ENCODE data around the gene RPL15. TPM values are rescaled to one million over a fixed set of nuclear protein-coding genes. Genes with fewer than 3 reads are reported as not detected.
"Not testable (repeated sequence)": the region's sequence is repeated elsewhere in the genome, so short reads cannot be mapped to it uniquely, and the experiment has no call there.

Gene RPL15
- total RNA-seq, 1 donor from 2014 or later: 878 TPM

DNA sequence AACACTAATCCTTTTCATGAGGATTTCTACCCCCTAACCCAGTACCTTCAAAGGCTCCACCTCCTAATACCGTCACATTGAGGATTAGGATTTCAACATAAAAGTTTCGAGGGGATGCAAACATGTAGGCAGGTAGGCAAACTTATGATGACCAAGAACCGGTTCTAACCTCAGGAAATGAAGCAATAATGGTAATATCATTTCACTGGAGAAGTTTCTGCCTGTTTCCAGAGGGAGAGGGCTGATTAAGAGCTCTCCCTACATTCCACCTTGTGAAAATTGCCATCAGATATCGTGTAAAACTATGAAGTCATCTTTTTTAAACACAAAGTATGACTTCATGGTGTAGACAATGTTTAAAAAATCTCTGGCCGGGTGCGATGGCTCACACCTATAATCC is 31.7 kb upstream of the RPL15 start:
- no peak for DNase-seq
- intact Hi-C loops (cut with DNase I): no loop called here
- ATAC-seq (ENCODE audit: poor library complexity): no peak

DNA sequence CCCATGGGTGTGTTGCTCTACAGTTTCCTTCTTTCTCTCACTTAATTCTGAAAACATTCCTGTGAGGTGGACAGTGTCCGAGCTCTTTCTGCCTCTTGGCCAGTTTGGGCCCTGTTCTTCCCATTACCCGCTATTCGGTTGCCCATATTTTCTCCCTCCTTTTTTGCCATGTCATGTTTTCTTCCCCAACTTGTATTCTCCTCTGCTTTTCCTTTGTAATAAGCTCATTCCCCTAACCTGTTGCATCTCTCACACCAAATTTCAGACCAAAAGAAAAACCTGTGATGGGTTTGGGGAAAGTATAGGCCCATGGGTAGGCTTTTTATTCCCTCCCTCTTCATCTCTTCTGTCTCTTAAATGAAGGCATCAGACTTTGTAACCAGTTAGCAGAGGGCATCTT is 30.6 kb upstream of the RPL15 start:
- intact Hi-C loops (cut with DNase I): no loop called here
- ATAC-seq (ENCODE audit: poor library complexity): no peak
- DNase-seq: no peak

DNA sequence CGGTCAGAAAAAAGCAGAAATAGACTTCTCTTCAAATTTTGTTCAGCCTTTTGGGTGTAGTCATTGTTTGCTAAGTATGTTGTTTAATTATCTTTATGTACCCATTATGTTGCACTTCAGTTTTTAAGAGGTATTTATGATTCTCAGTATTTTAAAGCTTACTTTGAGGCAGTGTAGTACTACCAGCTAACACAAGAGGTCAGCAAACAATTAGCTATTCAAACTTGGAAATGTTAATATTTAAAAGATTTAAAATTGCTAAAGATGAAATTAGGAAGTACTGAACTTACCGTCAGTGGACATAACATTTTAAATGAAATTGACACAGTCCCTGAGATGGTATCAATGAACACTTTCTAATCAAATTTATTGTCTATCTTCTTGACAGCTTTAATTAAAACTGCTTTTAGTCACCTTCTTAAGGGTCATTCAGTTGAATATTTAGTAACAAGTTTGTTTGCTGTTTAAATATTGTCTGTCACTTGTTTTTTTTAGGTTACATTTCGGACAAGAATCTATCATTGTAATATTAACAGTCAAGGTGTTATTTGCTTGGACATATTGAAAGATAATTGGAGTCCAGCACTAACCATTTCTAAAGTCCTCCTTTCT is 28.2 kb upstream of the RPL15 start:
- intact Hi-C loops (cut with DNase I): no loop called here
- no peak for DNase-seq
- peak; percentile 46 for ATAC-seq (ENCODE audit: poor library complexity)

DNA sequence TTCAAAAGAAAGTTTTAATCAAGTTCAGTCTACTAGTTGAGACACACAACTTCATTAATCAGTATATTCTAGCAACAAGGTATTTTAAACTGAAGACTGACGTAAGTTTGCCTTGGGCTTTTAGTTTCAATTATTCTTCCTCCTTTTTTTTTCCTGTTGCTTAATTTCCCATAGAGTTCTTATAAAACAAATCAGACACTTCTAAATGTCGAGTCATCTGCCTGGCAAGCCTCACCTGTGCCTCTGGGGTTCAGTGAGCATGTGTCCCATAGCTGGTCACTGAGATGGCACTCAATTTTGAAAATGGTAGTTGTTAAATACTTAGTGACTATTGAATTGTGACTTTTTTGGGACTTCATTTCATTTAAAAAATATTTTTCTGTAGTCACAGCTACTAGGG is 27.5 kb upstream of the RPL15 start:
- intact Hi-C loops (cut with DNase I): no loop called here
- ATAC-seq (ENCODE audit: poor library complexity) (no peak), DNase-seq (no peak)

DNA sequence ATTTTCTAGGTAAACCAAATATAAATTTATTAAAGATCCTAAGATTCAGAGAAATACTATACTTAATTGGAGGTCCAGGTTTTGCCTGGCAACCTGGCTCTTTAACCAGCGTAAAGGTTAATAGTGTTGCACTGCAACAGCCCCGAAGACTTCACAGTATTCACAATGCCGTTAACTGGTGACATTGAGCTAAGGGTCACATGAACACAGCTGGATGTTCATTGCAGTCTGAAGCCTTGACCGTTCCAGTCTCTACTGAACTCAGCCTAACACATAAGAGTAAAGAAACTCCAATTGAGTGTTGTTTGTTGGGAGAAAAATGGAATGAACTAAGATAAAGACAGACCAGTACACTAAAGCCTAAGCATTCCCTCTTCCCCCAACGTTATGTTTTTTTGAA is 27.0 kb upstream of the RPL15 start:
- intact Hi-C loops (cut with DNase I): loop anchor here (5.0 kb wide), 1 partner anchor 787 kb away; no protein-coding TSS in a partner anchor
- DNase-seq (no peak), ATAC-seq (ENCODE audit: poor library complexity) (peak; percentile 46)

DNA sequence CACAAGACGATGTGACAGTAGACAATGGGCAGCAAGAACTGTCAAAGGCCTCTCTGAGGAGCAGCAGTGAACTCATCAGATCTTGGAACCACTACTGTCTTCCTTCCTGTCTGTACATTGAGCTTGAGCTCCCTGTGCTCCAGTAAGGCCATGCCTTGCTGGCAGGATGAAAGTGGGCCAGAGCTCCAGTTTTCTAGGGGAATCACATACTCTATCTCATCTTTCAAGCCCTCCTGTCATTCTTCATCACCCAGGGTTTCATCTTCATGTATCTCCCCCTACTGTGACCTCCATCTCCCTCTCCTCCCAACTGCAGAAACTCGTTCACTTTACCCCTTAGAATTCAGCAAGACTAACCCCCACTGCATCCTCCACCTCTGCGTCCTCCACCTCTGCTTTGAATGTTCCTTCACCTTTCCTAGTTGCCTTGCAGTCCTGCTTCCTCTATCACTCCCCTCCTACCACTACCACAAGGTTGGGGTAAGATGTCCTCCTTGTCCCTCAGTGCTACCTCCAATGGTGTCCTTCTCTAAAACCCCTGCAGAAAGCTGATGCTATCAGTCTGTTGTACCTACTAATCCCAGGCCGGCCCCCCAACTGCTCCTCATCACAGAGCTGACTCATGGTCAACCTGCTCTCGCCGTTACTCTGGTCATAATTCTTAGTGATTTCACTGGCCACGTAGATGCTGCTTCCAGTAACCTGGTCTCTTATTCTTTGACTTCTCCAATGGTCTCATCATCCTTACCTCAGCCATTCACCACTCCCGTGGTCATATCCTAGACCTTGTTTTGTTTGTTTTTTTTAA is 22.5 kb upstream of the RPL15 start:
- no peak for ATAC-seq (ENCODE audit: poor library complexity)
- intact Hi-C loops (cut with DNase I): loop anchor here (5.0 kb wide), 1 partner anchor 783 kb away; no protein-coding TSS in a partner anchor
- DNase-seq: no peak

DNA sequence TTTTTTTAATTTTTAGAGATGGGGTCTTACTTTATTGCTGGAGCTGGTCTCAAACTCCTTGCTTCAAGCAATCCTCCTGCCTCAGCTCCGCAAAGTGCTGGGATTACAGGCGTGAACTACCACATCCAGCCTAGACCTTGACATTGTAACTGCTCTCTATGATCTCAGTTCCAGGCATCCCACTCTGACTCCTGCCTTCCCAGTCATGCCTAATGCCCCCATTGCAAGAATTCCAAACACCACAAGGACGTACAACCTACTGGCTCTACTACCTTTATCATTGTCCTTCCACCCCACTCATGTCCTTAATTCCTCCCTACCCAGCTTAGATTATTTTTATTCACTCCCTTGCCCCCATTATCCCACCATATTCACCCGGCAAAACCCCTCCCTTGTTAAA is 21.8 kb upstream of the RPL15 start:
- intact Hi-C loops (cut with DNase I): no loop called here

DNA sequence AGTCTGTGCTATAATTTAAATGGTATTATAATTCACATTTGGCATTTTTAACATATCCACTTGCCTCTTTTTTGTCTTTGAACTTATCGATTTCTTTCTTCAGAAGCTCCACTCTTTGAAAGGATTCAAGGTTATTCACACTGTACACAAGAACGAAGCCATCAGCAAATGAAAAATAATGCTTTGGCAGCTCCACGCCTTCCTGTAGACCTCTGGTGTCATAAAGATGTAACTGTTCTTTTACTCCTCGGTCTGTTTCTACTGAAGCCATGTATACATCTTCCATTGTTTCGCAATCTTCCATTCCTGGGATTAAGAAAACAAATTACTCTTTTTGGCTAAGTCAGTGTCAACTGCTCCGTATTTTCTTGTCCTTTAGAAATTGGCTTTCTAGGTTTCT is 16.2 kb upstream of the RPL15 start:
- DNase-seq: no peak
- ATAC-seq (ENCODE audit: poor library complexity): no peak
- intact Hi-C loops (cut with DNase I): no loop called here

More for the DNA sequence above, 21.8 kb upstream of the RPL15 start:
- DNase-seq (no peak), ATAC-seq (ENCODE audit: poor library complexity) (no peak)

DNA sequence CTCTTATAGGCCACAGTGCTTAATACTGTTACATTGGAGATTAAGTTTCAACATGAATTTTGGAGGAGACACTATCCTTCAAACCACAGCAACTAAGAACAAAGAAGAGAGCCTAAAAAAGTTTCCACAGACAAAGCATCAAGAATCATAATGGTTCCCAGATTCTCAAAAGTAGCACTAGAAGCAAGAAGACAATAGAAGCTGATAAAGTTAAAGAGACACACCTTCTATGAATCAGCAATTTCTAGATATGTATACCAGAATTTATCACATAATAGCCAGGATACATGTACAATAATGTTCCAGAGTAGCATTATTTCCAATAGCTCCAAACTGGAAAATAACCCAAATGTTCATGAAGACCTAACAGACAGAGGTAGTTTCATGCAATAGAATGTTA is 12.4 kb upstream of the RPL15 start:
- no peak for DNase-seq
- intact Hi-C loops (cut with DNase I): no loop called here
- no peak for ATAC-seq (ENCODE audit: poor library complexity)

DNA sequence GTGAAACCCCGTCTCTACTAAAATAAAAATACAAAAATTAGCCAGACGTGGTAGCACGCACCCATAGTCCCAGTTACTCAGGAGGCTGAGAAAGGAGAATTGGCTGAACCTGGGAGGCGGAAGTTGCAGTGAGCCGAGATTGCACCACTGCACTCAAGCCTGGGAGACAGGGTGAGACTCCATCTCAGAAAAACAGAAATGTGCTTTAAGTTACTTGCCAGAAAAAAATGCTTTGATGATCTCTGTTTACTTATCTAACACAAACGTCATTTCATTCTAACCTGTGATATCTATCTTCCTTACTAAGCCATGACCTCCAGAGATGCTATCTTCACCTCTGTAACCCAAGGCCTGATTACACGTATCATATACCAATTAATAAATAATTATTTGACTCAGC is 7.6 kb upstream of the RPL15 start:
- ATAC-seq (ENCODE audit: poor library complexity): no peak
- no peak for DNase-seq
- intact Hi-C loops (cut with DNase I): no loop called here

DNA sequence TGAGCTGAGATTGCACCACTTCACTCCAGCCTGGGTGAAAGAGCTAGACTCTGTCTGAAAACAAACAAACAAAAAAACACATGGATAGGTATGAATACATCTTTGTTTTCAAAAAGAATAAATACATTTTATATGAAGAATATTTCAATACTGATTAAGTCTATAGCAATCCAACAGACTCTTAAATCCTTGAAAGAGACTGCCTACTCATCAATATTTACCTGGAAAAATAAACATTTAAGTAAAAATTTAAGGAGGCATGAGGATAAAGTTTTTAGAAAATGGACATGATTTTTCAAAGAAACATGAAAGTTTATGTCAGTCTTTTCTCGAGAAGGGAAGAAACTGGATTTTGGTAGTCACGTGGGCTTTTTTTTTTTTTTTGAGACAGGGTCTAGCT is 5.5 kb upstream of the RPL15 start:
- no peak for ATAC-seq (ENCODE audit: poor library complexity)

DNA sequence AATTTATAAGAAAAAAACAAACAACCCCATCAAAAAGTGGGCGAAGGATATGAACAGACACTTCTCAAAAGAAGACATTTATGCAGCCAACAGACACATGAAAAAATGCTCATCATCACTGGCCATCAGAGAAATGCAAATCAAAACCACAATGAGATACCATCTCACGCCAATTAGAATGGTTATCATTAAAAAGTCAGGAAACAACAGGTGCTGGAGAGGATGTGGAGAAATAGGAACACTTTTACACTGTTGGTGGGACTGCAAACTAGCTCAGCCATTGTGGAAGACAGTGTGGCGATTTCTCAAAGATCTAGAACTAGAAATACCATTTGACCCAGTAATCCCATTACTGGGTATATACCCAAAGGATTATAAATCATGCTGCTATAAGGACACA is 4.6 kb upstream of the RPL15 start:
- ATAC-seq (ENCODE audit: poor library complexity); DNase-seq; intact Hi-C loops (cut with DNase I): not testable (repeated sequence)

More for the DNA sequence above, 5.5 kb upstream of the RPL15 start:
- intact Hi-C loops (cut with DNase I): no loop called here
- no peak for DNase-seq

DNA sequence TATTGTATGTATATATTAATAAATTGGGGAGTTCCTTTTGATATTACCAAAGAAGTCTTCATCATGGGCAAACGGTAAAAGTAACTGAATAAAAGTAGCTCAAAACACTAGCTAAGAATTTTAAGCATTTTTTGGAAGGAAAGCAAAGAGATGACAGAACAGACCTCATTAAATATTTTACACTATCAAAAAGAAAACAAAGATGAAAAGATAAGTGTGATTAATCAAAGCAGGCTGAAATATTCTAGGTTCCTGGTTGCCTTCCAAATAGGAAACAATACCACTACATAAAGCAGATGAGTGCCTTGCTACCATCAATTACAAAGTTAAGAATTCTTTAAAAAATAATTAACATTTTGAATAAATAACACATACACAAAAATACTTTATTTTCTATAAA is 3.8 kb upstream of the RPL15 start:
- no peak for ATAC-seq (ENCODE audit: poor library complexity)
- no peak for DNase-seq
- intact Hi-C loops (cut with DNase I): no loop called here

DNA sequence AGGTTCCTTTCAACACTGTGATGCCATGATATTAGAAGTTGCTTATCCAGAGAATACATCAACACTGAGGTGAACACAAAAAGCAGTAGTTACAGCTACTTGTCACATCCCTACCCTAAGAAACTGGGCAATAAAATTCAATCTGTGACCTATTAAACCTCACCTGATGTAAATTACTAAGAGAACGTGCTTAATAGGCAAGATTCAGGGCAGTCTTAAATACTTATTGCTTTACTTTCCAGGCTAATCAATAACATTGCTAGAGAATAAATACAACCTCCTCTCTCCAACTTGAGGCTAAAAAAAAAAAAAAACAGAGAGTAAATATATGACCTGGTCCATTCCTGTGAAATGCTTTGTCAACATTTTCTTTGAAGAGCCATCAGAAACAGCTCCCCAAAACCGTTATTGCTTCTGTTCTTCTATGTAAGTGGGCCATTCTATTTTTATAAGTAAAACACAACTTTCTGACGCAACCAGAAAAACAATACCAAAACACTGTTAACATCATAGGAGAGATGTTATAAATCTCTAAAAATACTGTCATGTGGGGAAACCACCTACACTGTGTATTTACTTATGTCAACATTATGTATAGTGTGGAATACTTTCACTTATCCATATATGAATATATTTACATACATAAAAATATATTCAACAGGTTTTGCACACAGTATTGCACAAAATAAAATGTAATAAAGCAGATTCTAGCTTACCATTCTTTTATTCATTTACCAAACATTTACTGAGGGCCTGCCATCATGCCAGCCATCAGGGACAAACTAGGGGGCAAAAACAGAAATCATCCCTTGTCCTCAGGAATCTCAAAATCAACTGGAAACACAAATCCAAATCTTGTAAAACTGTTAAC is 2.8 kb upstream of the RPL15 start:
- no peak for ATAC-seq (ENCODE audit: poor library complexity)
- intact Hi-C loops (cut with DNase I): no loop called here
- DNase-seq: no peak

DNA sequence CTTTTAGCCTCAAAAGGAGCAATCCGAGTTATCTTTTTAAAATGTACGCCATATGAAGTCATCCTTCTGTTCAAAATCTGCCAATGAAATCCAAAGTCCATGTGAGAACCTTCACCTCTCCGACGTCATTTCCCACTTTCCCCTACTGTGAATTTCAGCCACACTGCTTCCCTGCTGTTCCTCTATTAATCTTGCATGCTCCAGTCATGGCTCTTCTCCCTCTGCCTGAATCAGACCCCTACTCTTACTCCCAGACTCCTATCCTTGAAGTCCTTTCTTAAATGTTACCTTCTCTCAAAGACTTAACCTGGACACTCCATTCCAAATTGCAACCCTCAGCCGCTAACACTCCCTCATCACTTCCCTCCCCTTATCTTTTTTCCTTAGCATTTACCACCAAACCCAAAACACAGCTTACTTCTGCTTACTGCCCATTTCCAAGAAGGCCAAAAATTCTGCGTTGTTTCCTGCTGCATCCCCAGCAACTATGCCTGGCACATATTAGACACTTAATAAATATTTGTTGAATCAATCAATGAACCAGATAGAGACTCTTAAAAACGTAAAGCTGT is 1.3 kb upstream of the RPL15 start:
- intact Hi-C loops (cut with DNase I): no loop called here
- no peak for ATAC-seq (ENCODE audit: poor library complexity)
- DNase-seq: no peak

DNA sequence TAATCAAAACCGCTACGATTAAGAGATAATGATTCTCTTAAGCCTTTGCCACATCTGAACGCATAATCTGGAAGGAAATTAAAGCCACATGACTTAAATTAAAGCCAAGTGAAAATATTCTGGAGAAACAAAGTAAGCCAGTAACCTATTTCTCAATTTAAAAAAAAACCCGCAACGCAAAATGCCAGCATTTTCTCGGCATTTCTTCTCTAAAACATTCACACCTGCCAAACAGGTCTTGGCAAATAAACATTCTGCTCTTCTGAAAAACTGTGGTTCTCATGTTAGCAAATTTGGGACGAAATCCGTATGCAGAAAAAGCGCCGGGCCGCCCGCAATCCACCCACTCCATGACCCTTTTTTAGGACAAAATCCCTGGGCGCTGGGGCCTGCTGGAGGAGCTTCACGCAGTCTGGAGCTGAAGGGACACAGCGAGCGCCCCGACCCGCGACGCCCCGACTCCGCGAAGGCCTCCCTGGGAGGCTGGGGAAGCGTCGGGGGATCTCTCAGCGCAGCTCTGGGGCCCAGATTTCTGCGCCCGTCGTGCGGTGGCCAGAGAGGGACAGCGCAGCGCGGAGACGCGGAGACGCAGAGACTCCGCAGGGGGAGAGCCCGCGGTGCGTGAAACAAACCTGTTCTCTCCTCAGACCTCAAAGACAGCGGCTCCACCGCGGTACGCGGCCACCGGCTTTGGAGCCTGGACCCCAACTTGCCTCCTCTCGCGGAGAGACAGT is 613 bp upstream of the RPL15 start:
- intact Hi-C loops (cut with DNase I): no loop called here
- DNase-seq (no peak), ATAC-seq (ENCODE audit: poor library complexity) (peak; percentile 68)

DNA sequence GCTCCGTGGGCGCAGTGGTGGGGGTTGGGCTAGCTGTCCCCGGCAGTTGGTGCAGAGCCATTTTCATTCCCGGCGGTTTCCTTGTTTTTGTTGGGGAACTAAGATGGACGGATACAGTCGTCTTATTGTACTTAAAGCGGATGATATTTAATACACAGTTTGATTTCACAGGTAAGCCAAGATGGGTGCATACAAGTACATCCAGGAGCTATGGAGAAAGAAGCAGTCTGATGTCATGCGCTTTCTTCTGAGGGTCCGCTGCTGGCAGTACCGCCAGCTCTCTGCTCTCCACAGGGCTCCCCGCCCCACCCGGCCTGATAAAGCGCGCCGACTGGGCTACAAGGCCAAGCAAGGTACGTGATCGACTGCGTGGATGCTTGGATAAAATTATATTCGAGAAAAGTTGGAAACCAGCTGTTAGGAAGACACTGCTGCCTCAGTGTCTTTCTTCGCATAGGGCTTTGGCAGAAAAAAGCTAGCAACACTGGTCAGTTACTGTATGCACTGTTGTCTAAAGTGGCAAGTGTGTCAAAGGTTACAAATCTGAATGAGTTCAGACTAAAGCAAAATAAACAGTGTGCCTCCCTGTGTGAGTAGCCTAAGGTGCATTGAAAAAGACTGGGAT is 859 bp downstream of the RPL15 start:
- intact Hi-C loops (cut with DNase I); DNase-seq: not testable (repeated sequence)
- ATAC-seq (ENCODE audit: poor library complexity): peak; percentile 62

DNA sequence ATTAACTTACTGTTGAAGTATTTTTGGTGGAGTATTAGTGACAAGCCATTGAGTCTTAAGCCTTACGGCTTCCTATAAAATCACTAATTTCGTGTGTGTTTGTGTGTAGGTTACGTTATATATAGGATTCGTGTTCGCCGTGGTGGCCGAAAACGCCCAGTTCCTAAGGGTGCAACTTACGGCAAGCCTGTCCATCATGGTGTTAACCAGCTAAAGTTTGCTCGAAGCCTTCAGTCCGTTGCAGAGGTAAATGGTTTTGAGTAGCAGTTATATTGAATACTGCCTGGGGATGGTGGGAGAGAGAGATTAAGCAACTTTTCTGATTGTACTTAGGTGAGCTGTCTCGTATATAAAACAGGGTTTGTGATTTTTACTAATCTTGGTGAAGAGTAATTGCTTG is 1.4 kb downstream of the RPL15 start:
- ATAC-seq (ENCODE audit: poor library complexity); intact Hi-C loops (cut with DNase I); DNase-seq: not testable (repeated sequence)
